GM12873 (cell line): ENCODE data around the gene POC1A.

Source experiments
- CTCF ChIP-seq: IDR thresholded peaks from 2 replicates; pipeline ENCODE4 v1.5.1; 2012; ENCODE audit warnings: low read depth, mild to moderate bottlenecking, moderate library complexity, low read length, control low read depth; ENCODE audit not compliant: insufficient read depth; ENCODE audit errors: missing control alignments

The POC1A gene

GRCh38 chr3:52053307-52054304 lies 100.6 kb downstream of the POC1A start:
- TF ChIP-seq CTCF = peak; percentile 44

GRCh38 chr3:52052831-52053306 lies 101.4 kb downstream of the POC1A start:
- TF ChIP-seq CTCF = no peak

GRCh38 chr3:52051444-52051843 lies 102.8 kb downstream of the POC1A start:
- TF ChIP-seq CTCF = no peak

GRCh38 chr3:52050571-52050970 lies 103.7 kb downstream of the POC1A start:
- TF ChIP-seq CTCF = no peak

- no peak for TF ChIP-seq CTCF
These were observed 104.7 kb downstream of the POC1A start for GRCh38 chr3:52049503-52049902.

- no peak for TF ChIP-seq CTCF
These were observed 106.8 kb downstream of the POC1A start for GRCh38 chr3:52047295-52047960.

- TF ChIP-seq CTCF = no peak
These were observed 107.4 kb downstream of the POC1A start for GRCh38 chr3:52046902-52047239.
